Adrenal gland (tissue), 5 donors: ENCODE data around the gene SPATA12.

ENCODE experiments used
- POLR2A ChIP-seq, 2 donors: fragments of 450-650 bp; IDR thresholded peaks; one replicate each; pipeline ENCODE4 v1.6.1; 2017; ENCODE audit warnings: antibody characterized with exemption in 2 of 2, mild to moderate bottlenecking in 2 of 2, moderate library complexity in 1 of 2
- TF ChIP-seq, protein P1 (sequence below), 6 experiments: fragments of 450-650 bp in 4 of 6; fragments of 200-600 bp in 2 of 6; sonication (generic) in 1 of 6; IDR thresholded peaks; 1 replicate in 5 of 6; 2 replicates in 1 of 6; pipeline versions ENCODE4 v1.5.1 to v1.8.0; 2016 to 2021; ENCODE audit warnings: antibody characterized with exemption in 6 of 6, mild to moderate bottlenecking in 2 of 6, moderate library complexity in 1 of 6
- donor health status: DM: no; HTN: no; CAD: no.

DNA sequence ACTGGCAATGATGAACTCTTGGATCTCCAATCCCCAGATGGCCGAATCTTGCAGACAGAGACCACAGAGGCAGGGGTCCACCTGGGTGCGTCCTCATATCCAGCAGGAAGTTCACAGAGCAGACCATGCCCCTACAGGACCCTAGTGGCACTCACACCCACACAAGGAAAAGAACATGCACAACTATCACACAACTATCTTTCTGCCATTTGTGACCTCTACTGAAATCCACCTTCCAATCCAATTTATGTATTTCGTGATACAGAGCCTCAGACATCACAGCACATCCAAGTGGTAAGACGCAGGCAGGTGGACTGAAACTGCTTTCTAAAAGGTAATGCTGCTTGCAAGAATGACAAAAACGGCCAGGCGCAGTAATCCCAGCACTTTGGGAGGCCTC, 44.6 kb upstream of the SPATA12 start:
- TF ChIP-seq, protein P1, sequence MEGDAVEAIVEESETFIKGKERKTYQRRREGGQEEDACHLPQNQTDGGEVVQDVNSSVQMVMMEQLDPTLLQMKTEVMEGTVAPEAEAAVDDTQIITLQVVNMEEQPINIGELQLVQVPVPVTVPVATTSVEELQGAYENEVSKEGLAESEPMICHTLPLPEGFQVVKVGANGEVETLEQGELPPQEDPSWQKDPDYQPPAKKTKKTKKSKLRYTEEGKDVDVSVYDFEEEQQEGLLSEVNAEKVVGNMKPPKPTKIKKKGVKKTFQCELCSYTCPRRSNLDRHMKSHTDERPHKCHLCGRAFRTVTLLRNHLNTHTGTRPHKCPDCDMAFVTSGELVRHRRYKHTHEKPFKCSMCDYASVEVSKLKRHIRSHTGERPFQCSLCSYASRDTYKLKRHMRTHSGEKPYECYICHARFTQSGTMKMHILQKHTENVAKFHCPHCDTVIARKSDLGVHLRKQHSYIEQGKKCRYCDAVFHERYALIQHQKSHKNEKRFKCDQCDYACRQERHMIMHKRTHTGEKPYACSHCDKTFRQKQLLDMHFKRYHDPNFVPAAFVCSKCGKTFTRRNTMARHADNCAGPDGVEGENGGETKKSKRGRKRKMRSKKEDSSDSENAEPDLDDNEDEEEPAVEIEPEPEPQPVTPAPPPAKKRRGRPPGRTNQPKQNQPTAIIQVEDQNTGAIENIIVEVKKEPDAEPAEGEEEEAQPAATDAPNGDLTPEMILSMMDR (IDR thresholded peaks at IDR 0.05), result no peak
- no peak for TF ChIP-seq POLR2A (IDR thresholded peaks at IDR 0.05)
